ENCODE measurements around the gene DCTD. TPM values are rescaled to one million over a fixed set of nuclear protein-coding genes. Genes with fewer than 3 reads are reported as not detected.

The DCTD gene
- total and polyA plus RNA-seq, 2 of the 13 experiments (the other 11 are each of a cell fraction or from before 2014, with no cell fraction given): 85.1 to 95.3 TPM

GRCh38 chr4:182855312-182855711, 61.9 kb downstream of the DCTD start (continued):
- TF ChIP-seq ATF6 (CRISPR knock-in tag; conservative IDR thresholded peaks at IDR 0.05) (no peak), ZNF576 (CRISPR knock-in tag; IDR thresholded peaks at IDR 0.05) (no peak), ZNF382 (CRISPR knock-in tag; IDR thresholded peaks at IDR 0.05; ENCODE audit: borderline replicate concordance) (no peak), IRF1 (CRISPR knock-in tag; IDR thresholded peaks at IDR 0.05; ENCODE audit: low read depth) (no peak), ZNF7 (CRISPR knock-in tag; IDR thresholded peaks at IDR 0.05) (peak; percentile 55; the same call in 1 of the 2 replicates), GABPA (IDR thresholded peaks at IDR 0.05; ENCODE audit: low read depth, low read length) (no peak), GABPA (CRISPR knock-in tag; IDR thresholded peaks at IDR 0.05; ENCODE audit: low read depth) (no peak), SAFB2 (CRISPR knock-in tag; IDR thresholded peaks at IDR 0.05; ENCODE audit: borderline replicate concordance, low read depth) (no peak), ZFX (CRISPR knock-in tag; IDR thresholded peaks at IDR 0.05; ENCODE audit: low read depth) (peak; percentile 62), NCOA5 (CRISPR knock-in tag; IDR thresholded peaks at IDR 0.05) (no peak), BCL3 (CRISPR knock-in tag; IDR thresholded peaks at IDR 0.05) (no peak), HIC2 (CRISPR knock-in tag; IDR thresholded peaks at IDR 0.05; ENCODE audit: low read depth) (no peak), RAD21 (CRISPR knock-in tag; IDR thresholded peaks at IDR 0.05) (no peak), MAFK (conservative IDR thresholded peaks at IDR 0.05 in 1 of 2, IDR thresholded peaks at IDR 0.05 in 1 of 2; ENCODE audit: low read length in 2 of 2) (no peak), ZNF501 (CRISPR knock-in tag; IDR thresholded peaks at IDR 0.05) (peak; percentile 53; the same call in 1 of the 2 replicates), EZH2 (conservative IDR thresholded peaks at IDR 0.05; ENCODE audit: low read depth, low read length) (no peak), ELF1 (CRISPR knock-in tag; IDR thresholded peaks at IDR 0.05) (no peak), ATF2 (CRISPR knock-in tag; IDR thresholded peaks at IDR 0.05) (0 out of 2 replicates have a peak, but pooled peaks have one; percentile 25), TBL1XR1 (IDR thresholded peaks at IDR 0.05; ENCODE audit: borderline replicate concordance, low read length, partially characterized antibody) (no peak), MAF1 (CRISPR knock-in tag; IDR thresholded peaks at IDR 0.05; ENCODE audit: borderline replicate concordance) (no peak), HOXA3 (CRISPR knock-in tag; IDR thresholded peaks at IDR 0.05) (peak; percentile 44; the same call in 1 of the 2 replicates), ZNF747 (CRISPR knock-in tag; IDR thresholded peaks at IDR 0.05; ENCODE audit: borderline replicate concordance) (no peak), E2F5 (CRISPR knock-in tag; conservative IDR thresholded peaks at IDR 0.05) (no peak)

Measured in HepG2 (cell line).